CD4-positive, alpha-beta T cell treated with Interleukin-6 for 4 hours (primary cell): ENCODE data around the gene CDC42EP1.
"Not testable (repeated sequence)": the region's sequence is repeated elsewhere in the genome, so short reads cannot be mapped to it uniquely, and the experiment has no call there.

ENCODE experiments used
- DNase-seq: peaks from one replicate; pipeline ENCODE4 v3.0.0-alpha.2; 2020; ENCODE audit warnings: mixed read lengths

The CDC42EP1 gene

GRCh38 chr22:37535159-37535558 lies 25.1 kb upstream of the CDC42EP1 start:
- no peak for DNase-seq

GRCh38 chr22:37538590-37539357 lies 21.5 kb upstream of the CDC42EP1 start:
- DNase-seq, result peak; percentile 95

- not testable (repeated sequence) for DNase-seq
Measured at GRCh38 chr22:37539790-37540189, 20.5 kb upstream of the CDC42EP1 start.

GRCh38 chr22:37542416-37542815 lies 17.9 kb upstream of the CDC42EP1 start:
- DNase-seq, result not testable (repeated sequence)

- DNase-seq, result no peak
Measured at GRCh38 chr22:37542959-37543358, 17.3 kb upstream of the CDC42EP1 start.

- peak; percentile 65 for DNase-seq
Measured at GRCh38 chr22:37544955-37545702, 15.2 kb upstream of the CDC42EP1 start.

GRCh38 chr22:37545703-37546436 lies 14.4 kb upstream of the CDC42EP1 start:
- DNase-seq, result no peak

GRCh38 chr22:37546437-37547250 lies 13.6 kb upstream of the CDC42EP1 start:
- no peak for DNase-seq

GRCh38 chr22:37547251-37547741 lies 13.0 kb upstream of the CDC42EP1 start:
- DNase-seq, result no peak

- DNase-seq, result no peak
Measured at GRCh38 chr22:37549704-37550059, 10.6 kb upstream of the CDC42EP1 start.

- DNase-seq, result not testable (repeated sequence)
Measured at GRCh38 chr22:37550921-37551320, 9.4 kb upstream of the CDC42EP1 start.

- DNase-seq, result no peak
Measured at GRCh38 chr22:37551981-37552380, 8.3 kb upstream of the CDC42EP1 start.

GRCh38 chr22:37552524-37553163 lies 7.6 kb upstream of the CDC42EP1 start:
- DNase-seq, result no peak

GRCh38 chr22:37553725-37554124 lies 6.6 kb upstream of the CDC42EP1 start:
- no peak for DNase-seq

GRCh38 chr22:37555029-37555428 lies 5.3 kb upstream of the CDC42EP1 start:
- DNase-seq, result no peak

GRCh38 chr22:37556710-37557109 lies 3.6 kb upstream of the CDC42EP1 start:
- DNase-seq, result no peak

- no peak for DNase-seq
Measured at GRCh38 chr22:37557321-37558001, 2.8 kb upstream of the CDC42EP1 start.

GRCh38 chr22:37558815-37559214 lies 1.5 kb upstream of the CDC42EP1 start:
- DNase-seq, result no peak

GRCh38 chr22:37559521-37559900 lies 769 bp upstream of the CDC42EP1 start:
- no peak for DNase-seq

GRCh38 chr22:37560608-37561211 lies 430 bp downstream of the CDC42EP1 start:
- DNase-seq, result no peak
